ENCODE results near the gene DPYD. TPM values are rescaled to one million over a fixed set of nuclear protein-coding genes. Genes with fewer than 3 reads are reported as not detected.

The DPYD gene
- total and polyA plus RNA-seq, 11 donors, result 2.6 to 38.4 (median 7.8) TPM

GRCh38 chr1:97571760-97572159, 349.1 kb downstream of the DPYD start:
- DNase-seq (no peak), ATAC-seq (no peak)
- Histone ChIP-seq H3K36me3 (peaks cover 0 to 32% (median 10%) of the 10 kb centered on the region in 9 donors), H3K9me3 (no peaks in the 10 kb centered on the region), H3K27ac (no peak overlapping the region), H3K4me1 (no peaks in the 10 kb centered on the region), H3K4me3 (no peak overlapping the region), H3K27me3 (no peaks in the 10 kb centered on the region)
- WGBS, 4 donors, result 94 to 98% (median 97%) methylated on average over 1 of the region's 1 CpG
- intact Hi-C loops (cut with DNase I), result no loop called here
- TF ChIP-seq, protein P1, sequence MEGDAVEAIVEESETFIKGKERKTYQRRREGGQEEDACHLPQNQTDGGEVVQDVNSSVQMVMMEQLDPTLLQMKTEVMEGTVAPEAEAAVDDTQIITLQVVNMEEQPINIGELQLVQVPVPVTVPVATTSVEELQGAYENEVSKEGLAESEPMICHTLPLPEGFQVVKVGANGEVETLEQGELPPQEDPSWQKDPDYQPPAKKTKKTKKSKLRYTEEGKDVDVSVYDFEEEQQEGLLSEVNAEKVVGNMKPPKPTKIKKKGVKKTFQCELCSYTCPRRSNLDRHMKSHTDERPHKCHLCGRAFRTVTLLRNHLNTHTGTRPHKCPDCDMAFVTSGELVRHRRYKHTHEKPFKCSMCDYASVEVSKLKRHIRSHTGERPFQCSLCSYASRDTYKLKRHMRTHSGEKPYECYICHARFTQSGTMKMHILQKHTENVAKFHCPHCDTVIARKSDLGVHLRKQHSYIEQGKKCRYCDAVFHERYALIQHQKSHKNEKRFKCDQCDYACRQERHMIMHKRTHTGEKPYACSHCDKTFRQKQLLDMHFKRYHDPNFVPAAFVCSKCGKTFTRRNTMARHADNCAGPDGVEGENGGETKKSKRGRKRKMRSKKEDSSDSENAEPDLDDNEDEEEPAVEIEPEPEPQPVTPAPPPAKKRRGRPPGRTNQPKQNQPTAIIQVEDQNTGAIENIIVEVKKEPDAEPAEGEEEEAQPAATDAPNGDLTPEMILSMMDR (IDR thresholded peaks at IDR 0.05), result no peak
- no peak for TF ChIP-seq POLR2A (IDR thresholded peaks at IDR 0.05)

GRCh38 chr1:97570691-97571090, 350.1 kb downstream of the DPYD start:
- Histone ChIP-seq H3K36me3 (peaks cover 0 to 32% (median 10%) of the 10 kb centered on the region in 9 donors), H3K27ac (no peak overlapping the region), H3K4me3 (no peak overlapping the region), H3K9me3 (no peaks in the 10 kb centered on the region), H3K27me3 (no peaks in the 10 kb centered on the region), H3K4me1 (no peaks in the 10 kb centered on the region)
- no peak for ATAC-seq
- DNase-seq, result no peak
- TF ChIP-seq POLR2A (IDR thresholded peaks at IDR 0.05), result no peak
- TF ChIP-seq, protein P1 (IDR thresholded peaks at IDR 0.05), result no peak
- intact Hi-C loops (cut with DNase I), result no loop called here
- 93 to 97% (median 94%) methylated on average over 3 of the region's 3 CpGs for WGBS, 4 donors

DNA sequence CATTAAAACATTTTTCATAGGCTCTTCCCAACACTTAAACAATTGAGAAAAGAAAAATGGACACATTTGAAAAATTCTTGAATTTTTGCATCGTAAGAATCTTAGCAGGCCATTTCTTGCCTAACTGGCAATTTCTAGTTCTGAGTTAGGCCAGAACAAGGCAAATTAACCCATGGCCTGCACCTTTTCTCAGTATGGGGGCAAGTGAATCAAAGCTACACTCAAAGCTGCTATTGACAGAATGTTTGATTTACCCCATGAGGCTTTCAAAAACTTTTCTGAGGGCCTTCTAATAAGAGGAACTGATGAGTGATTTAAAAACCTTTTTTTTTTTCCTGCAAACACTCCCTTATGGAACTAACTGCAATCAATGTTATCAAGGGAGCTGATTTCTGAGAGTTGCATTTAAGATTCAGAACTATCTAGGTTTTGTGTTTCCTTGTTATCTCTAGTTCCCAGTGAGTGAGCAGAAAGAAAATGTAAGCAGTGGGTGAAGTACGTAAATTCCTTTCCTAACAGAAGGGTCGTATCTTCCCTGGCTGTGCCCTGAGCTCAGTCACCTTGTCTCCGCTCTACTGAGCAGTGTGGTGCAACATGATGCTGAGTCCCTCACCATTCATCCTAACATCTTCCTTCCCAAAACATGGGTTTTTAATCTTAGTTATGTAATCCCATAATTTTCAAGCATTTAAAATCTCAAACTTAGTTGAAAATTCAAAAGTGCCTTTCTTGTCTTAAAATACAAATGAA, 353.7 kb downstream of the DPYD start:
- Histone ChIP-seq H3K36me3 (peaks cover 0 to 14% (median 0%) of the 10 kb centered on the region in 9 donors), H3K4me1 (no peaks in the 10 kb centered on the region), H3K27ac (no peak overlapping the region), H3K27me3 (no peaks in the 10 kb centered on the region), H3K9me3 (no peaks in the 10 kb centered on the region), H3K4me3 (no peak overlapping the region)
- WGBS, 4 donors, result 87 to 95% (median 93%) methylated on average over 4 of the region's 4 CpGs
- DNase-seq, result no peak
- no peak for ATAC-seq
- intact Hi-C loops (cut with DNase I), result no loop called here
- TF ChIP-seq, protein P1 (IDR thresholded peaks at IDR 0.05), result no peak
- no peak for TF ChIP-seq POLR2A (IDR thresholded peaks at IDR 0.05)

DNA sequence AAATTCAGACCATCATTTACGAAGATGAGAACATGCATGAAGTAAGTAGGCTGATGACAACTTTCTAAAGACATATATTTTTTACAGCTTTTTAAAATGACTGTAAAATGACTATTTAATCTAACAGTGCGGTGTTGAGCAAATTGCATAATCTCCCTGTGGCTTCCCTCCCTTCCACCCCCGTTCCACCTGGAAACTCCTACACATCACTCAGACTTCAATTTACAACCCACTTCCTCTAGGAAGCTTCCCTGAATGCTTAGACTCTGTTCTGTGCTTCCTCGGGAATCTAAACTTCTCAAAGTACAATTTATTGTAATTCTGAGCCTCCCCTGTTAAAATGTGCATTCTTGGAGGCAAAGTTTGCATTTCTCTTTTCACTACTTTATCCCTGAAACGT, 354.9 kb downstream of the DPYD start:
- ATAC-seq (no peak), DNase-seq (no peak)
- Histone ChIP-seq H3K27me3 (no peaks in the 10 kb centered on the region), H3K36me3 (peaks cover 0 to 4% (median 0%) of the 10 kb centered on the region in 9 donors), H3K4me1 (no peaks in the 10 kb centered on the region), H3K9me3 (no peaks in the 10 kb centered on the region), H3K4me3 (no peak overlapping the region), H3K27ac (no peak overlapping the region)
- WGBS, 4 donors, result 69 to 74% (median 73%) methylated on average over 5 of the region's 5 CpGs
- intact Hi-C loops (cut with DNase I), result no loop called here
- TF ChIP-seq POLR2A (IDR thresholded peaks at IDR 0.05), result no peak
- TF ChIP-seq, protein P1 (IDR thresholded peaks at IDR 0.05), result no peak
